MCF 10A (cell line): ENCODE results near the gene CAMK1D. TPM values are rescaled to one million over a fixed set of nuclear protein-coding genes. Genes with fewer than 3 reads are reported as not detected.

Experiments
- BruUV-seq: library from RNA; stranded (reverse); fragments of 400-500 nt; replicated peaks from 2 replicates; lab custom pipeline; 2021; lab: Mats Ljungman, UMichigan
- CTCF ChIA-PET: fragments of 300-600 bp; sonication (Branson Sonifier 250); formaldehyde crosslinking; extraction: SDS; loops from one replicate; lab custom pipeline; 2021; ENCODE audit warnings: antibody characterized with exemption, inconsistent platforms; lab: Yijun Ruan, JAX
- POLR2A ChIA-PET: fragments of 300-600, 350-650 bp; sonication (Branson Sonifier 250); formaldehyde crosslinking; extraction: SDS; loops from one replicate; lab custom pipeline; 2020; ENCODE audit warnings: antibody characterized with exemption, inconsistent platforms; lab: Yijun Ruan, JAX
- DNase-seq: peaks from one replicate; pipeline ENCODE4 v3.0.0-alpha.2; 2018; ENCODE audit not compliant: unreplicated experiment
- H3K27ac Mint-ChIP-seq: one replicate; pipeline ENCODE4 v1.8.0; 2022; ENCODE audit warnings: mild to moderate bottlenecking, low read depth, mixed read lengths; ENCODE audit not compliant: unreplicated experiment
- H3K27me3 Mint-ChIP-seq: one replicate; pipeline ENCODE4 v1.8.0; 2022; ENCODE audit warnings: mixed read lengths; ENCODE audit not compliant: insufficient read depth, unreplicated experiment
- H3K36me3 Mint-ChIP-seq: one replicate; pipeline ENCODE4 v1.8.0; 2022; ENCODE audit warnings: mild to moderate bottlenecking, moderate library complexity, mixed read lengths; ENCODE audit not compliant: insufficient read depth, unreplicated experiment
- H3K4me1 Mint-ChIP-seq: one replicate; pipeline ENCODE4 v1.8.0; 2022; ENCODE audit warnings: mixed read lengths; ENCODE audit not compliant: insufficient read depth, unreplicated experiment
- H3K4me3 Mint-ChIP-seq: one replicate; pipeline ENCODE4 v1.8.0; 2022; ENCODE audit warnings: mild to moderate bottlenecking, moderate library complexity, mixed read lengths; ENCODE audit not compliant: unreplicated experiment
- H3K9me3 Mint-ChIP-seq: one replicate; pipeline ENCODE4 v1.8.0; 2022; ENCODE audit warnings: mixed read lengths; ENCODE audit not compliant: unreplicated experiment
- intact Hi-C: fragments of 100-400 bp; cut with micrococcal nuclease; formaldehyde crosslinking; loops from 2 replicates; pipeline ENCODE4 v1.14.1; 2022
- total RNA-seq: library from RNA; stranded (reverse); gene quantifications from 2 replicates; pipeline ENCODE4 v1.2.3, GENCODE V29; 2022
- TF ChIP-seq, protein P1 (sequence below): fragments of 200-600 bp; IDR thresholded peaks from one replicate; pipeline ENCODE4 v1.8.0; 2022; ENCODE audit warnings: antibody characterized with exemption, mild to moderate bottlenecking; ENCODE audit not compliant: unreplicated experiment

CAMK1D gene
- total RNA-seq, 1 experiment from 2014 or later: 1.7 TPM

DNA sequence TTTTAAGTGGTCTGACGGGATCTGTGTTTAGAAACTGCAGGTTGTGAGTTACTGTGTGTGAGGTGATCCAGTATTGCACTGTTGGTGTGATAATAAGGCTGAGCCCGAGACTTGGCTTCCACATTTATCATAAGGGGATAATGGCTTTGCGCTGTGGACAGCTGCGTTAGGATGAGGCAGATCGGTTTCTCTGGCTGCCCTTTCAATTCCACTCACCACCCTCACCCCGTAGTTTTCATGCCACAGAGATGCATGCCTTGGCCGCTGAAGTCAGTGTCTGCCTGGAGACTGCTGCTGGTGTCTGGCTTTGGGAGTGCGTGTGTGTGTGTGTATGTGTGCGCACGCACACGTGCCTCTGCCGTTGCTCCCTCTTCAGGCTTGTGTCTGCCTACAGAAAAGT, 379.1 kb downstream of the CAMK1D start:
- intact Hi-C loops: no loop called here
- POLR2A ChIA-PET: no interaction called here
- H3K4me3 Mint-ChIP-seq: no peak overlapping the region
- H3K9me3 Mint-ChIP-seq: no peaks in the 10 kb centered on the region
- no peak overlapping the region for H3K27ac Mint-ChIP-seq
- H3K27me3 Mint-ChIP-seq: no peaks in the 10 kb centered on the region
- TF ChIP-seq, protein P1, sequence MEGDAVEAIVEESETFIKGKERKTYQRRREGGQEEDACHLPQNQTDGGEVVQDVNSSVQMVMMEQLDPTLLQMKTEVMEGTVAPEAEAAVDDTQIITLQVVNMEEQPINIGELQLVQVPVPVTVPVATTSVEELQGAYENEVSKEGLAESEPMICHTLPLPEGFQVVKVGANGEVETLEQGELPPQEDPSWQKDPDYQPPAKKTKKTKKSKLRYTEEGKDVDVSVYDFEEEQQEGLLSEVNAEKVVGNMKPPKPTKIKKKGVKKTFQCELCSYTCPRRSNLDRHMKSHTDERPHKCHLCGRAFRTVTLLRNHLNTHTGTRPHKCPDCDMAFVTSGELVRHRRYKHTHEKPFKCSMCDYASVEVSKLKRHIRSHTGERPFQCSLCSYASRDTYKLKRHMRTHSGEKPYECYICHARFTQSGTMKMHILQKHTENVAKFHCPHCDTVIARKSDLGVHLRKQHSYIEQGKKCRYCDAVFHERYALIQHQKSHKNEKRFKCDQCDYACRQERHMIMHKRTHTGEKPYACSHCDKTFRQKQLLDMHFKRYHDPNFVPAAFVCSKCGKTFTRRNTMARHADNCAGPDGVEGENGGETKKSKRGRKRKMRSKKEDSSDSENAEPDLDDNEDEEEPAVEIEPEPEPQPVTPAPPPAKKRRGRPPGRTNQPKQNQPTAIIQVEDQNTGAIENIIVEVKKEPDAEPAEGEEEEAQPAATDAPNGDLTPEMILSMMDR: no peak
- BruUV-seq: no TSS peak
- H3K4me1 Mint-ChIP-seq: no peaks in the 10 kb centered on the region
- CTCF ChIA-PET: interaction anchor here (1.3 kb wide), 1 partner anchor 12 kb away, joined by 3 read pairs; no protein-coding TSS in a partner anchor
- no peak for DNase-seq
- no peaks in the 10 kb centered on the region for H3K36me3 Mint-ChIP-seq

DNA sequence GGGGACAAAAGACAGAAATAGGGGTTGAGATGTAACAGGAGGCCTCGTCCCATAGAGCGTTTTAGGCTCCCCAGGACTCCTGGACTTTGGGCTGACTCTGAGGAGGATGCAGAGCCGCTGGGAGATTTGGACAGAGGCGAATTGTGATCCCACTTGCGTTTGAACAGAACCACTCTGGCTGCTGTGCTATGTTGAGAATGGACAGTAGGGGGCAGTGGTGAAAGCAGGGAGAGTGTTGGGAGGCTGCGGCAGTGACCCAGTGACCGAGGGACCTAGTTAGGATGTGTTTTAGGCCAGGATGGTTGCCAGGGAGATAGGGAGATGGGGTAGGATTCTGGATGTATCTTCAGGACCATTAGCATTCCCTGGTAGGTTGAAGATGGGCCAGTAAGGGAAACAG, 380.5 kb downstream of the CAMK1D start:
- H3K4me1 Mint-ChIP-seq: no peaks in the 10 kb centered on the region
- no peak overlapping the region for H3K4me3 Mint-ChIP-seq
- no peaks in the 10 kb centered on the region for H3K36me3 Mint-ChIP-seq
- DNase-seq: peak; percentile 30
- no peak overlapping the region for H3K27ac Mint-ChIP-seq
- TF ChIP-seq, protein P1: peak; percentile 41
- no peaks in the 10 kb centered on the region for H3K9me3 Mint-ChIP-seq
- ChIA-PET POLR2A (no interaction called here), CTCF (interaction anchor here (0.5 kb wide), 1 partner anchor 465 kb away, joined by 4 read pairs; no protein-coding TSS in a partner anchor)
- BruUV-seq: no TSS peak
- intact Hi-C loops: no loop called here
- no peaks in the 10 kb centered on the region for H3K27me3 Mint-ChIP-seq

DNA sequence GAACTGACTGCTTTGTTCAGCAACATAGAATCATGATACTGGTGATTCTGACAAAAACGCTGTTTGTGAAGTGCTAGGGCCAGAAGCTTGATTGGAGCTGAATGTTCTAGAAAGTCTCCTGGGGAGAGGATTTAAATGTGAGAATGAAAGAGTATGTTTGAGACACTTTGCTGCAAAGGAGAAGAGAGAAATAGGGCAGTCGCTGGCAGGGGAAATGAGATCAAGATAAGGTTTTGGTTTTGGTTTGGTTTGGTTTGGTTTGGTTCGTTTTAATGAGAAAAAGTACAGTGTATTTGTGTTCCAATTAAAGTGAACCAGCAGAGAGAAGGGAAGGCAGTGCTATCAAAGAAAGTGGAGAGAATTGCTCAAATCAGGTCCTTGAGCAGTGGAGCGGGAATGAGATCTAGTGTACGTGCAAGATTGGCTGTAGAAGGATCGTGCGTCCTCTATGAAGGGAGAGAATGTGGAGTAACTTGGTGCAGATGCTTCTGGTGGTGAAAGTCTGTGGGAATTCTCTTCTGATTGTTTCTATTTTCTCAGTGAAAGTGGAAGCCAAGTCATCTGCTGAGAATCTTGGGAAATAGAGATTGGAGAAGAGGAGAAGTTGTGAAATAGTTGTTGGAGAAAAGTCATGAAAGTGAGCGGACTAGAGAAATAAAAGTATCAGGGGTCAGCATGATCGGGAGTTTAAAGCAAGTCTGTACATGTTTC, 381.6 kb downstream of the CAMK1D start:
- no TSS peak for BruUV-seq
- intact Hi-C loops: no loop called here
- POLR2A ChIA-PET: no interaction called here

DNA sequence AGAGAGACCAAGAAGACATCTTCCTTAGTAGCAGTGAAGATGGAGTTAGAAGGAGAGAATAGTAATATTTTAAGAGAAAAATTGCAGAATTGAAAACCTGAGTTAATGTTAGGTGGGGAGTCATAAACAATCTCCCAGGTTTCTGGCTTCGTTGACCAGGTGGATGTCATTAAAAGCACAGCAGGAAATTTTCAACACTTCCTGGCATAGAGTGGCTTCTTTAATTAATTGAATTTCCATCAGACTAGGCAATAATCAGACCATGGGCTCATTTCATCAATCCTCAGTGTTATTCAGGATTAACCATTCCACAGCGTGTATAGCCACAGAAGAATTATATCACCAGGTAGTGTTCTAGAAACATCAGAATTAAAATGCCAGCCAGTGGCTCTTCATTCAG, 383.9 kb downstream of the CAMK1D start:
- Mint-ChIP-seq H3K27me3 (peaks cover 11% of the 10 kb centered on the region), H3K9me3 (no peaks in the 10 kb centered on the region), H3K36me3 (no peaks in the 10 kb centered on the region), H3K4me3 (no peak overlapping the region), H3K4me1 (no peaks in the 10 kb centered on the region), H3K27ac (no peak overlapping the region)
- CTCF ChIA-PET: interaction anchor here (0.7 kb wide), 1 partner anchor 32 kb away, joined by 3 read pairs; no protein-coding TSS in a partner anchor
- TF ChIP-seq, protein P1: no peak
- DNase-seq: no peak
- intact Hi-C loops: no loop called here
- BruUV-seq: no TSS peak
- POLR2A ChIA-PET: no interaction called here

More for the DNA sequence above, 381.6 kb downstream of the CAMK1D start:
- H3K27ac Mint-ChIP-seq: no peak overlapping the region
- CTCF ChIA-PET: interaction anchor here (0.6 to 0.9 kb wide), 3 partner anchors 13 to 343 kb away, joined by 3 read pairs; no protein-coding TSS in a partner anchor
- H3K4me1 Mint-ChIP-seq: no peaks in the 10 kb centered on the region
- no peaks in the 10 kb centered on the region for H3K36me3 Mint-ChIP-seq
- no peaks in the 10 kb centered on the region for H3K27me3 Mint-ChIP-seq
- H3K9me3 Mint-ChIP-seq: no peaks in the 10 kb centered on the region
- DNase-seq: no peak
- H3K4me3 Mint-ChIP-seq: no peak overlapping the region
- TF ChIP-seq, protein P1: no peak
